ENCODE data around the gene KRT86.

KRT86 gene

DNA sequence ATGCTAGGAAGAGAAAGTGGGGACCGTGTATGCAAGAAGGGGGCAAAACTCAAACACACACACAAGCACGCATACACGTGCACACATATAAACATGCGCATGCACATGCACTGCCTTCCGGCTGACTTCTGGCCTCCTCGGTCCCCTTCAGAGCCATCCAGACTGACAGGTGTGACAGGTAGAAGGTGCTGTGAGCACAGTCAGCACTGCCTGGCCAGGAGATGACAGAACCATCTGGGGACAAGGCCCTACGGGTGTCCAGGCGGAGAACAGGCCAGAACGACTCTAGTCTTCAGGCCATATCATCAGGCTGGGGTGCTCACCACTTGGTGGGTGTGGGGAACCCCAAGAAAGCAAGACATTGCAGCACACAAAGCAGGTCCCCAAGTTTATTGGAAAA, 39.5 kb downstream of the KRT86 start:
- no peak for DNase-seq (ENCODE audit: low read depth in 3 of 3)

DNA sequence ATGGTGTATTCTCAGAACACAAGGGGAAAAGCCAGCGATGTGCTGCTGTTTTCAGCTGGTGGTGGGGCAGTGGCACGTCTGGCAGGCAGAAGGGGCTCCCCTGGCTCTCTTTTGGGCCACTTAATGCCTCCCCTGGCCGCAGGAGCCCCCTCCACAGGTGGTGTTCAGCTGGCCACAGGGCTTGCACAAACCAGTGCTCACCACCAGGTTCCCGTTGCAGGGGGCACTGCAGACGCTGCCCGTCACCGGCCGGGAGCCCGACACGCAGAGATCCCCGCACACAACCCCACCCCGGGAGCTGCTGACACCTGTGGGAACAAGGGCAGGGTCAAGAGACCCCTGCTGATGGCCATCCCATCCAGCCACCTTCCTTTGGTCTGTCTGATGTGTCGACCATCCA, 40.1 kb downstream of the KRT86 start:
- DNase-seq (ENCODE audit: low read depth in 3 of 3) = no peak

DNA sequence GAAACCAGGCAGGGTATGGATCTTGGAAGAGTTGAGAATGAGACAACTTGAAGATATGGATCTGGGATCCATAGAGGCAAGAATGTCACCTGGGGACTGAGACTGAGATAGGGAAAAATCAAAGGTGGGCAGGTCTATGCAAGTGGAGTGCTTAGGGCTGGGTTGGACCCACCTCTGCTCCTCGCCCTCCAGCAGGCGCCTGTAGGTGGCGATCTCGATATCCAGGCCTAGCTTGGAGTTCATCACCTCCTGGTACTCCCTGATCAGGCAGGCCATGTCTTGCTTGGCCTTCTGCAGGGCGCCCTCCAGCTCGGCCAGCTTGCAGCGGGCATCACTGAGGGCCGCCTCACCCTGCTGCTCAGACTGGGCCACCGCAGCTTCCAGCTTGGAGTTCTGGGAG, 41.3 kb downstream of the KRT86 start:
- peak in 1 of 3 experiments; percentile 28 for DNase-seq (ENCODE audit: low read depth in 3 of 3)

DNA sequence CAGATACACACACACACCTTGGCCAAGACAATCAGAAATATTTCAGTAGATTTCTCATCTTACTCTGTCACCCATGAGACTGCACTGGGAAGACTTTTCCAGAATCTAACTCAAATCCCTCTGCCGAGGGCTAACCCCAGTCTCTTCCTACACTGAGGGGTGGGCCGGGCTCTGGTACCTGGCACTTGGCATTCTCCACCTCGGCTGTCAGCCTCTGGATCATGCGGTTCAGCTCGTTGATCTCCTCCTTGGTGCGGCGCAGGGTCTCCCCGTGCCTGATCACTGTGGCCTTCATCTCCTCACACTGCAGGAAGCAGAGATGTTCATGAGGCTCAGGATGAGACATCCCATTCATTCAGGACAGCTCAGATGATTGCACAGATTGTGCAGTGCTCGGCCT, 41.8 kb downstream of the KRT86 start:
- DNase-seq (ENCODE audit: low read depth in 3 of 3) = no peak

DNA sequence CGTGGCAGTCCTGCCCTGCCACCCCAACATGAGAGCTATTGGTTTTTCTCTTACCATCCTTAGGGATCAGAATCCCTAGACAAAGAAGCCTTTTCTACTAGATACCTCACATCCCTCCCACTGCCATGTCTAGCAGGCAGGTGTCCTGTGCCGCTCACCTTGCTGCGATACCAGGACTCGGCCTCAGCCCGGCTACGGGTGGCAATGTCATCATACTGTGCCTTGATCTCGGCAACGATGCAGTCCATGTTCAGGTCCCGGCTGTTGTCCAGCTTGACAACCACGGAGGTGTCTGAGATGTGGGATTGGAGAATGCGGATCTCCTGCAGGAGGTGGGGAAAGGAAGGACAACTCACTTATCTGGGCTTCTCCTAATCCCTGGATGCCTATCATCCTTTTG, 42.3 kb downstream of the KRT86 start:
- DNase-seq (ENCODE audit: low read depth in 3 of 3) = no peak

DNA sequence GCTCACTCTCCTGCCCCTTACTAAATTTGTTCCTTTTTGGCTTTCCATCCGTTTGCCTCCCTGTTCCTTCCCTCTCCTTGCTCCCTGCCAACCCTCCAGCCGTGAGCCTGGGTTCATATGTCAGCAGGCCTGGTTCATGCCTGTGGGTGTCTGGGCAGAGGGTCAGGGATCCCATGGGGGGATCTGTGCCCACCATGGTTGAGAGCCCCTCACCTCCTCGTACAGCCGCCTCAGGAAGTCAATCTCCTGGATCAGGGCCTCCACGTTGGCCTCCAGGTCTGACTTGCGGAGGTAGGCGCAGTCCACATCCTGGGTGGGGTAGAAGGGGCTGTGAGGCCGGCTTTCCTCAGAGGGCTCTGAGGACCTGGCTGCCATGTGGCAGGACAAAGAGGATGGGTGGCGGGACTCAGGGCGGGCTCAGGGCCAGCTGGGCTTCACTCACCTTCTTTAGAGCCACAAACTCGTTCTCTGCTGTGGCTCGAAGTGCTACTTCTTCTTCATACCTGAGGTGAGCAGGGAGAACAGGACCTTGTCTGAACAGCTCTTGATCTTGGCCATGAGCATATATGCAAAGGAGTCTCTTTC, 43.1 kb downstream of the KRT86 start:
- DNase-seq (ENCODE audit: low read depth in 3 of 3) = no peak

DNA sequence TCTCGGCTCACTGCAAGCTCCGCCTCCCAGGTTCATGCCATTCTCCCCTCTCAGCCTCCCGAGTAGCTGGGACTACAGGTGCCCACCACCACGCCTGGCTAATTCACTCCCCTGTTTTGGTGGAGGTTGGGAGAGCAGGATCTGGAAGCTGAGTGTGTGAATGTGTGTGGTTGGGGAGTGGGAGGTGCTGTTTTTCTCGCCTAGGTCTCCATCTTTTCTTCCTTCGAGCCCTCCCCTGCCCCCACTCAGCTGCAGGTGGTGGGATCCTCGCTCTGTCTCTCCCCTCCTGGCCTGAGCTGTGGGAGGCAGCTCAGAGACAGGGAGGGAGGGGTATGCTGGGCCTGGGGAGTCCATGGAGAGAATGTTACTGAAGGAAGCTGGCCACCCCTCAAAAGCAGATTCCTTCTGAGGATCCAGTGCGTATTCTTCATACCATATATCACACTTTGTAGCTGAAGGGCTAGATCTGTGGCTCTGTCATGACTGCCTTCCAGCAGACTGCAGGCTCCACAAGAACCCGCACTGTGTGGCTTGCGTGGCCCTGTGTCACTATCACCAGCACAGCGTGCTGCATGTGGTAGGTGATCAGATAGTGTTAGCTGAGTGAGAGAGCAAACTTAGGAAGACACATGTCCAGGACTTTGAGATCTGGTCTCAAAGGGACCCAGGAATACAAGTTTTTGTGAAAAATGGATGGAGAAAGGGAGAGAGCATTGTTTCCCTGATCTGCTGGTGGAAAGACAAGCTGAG, 44.0 kb downstream of the KRT86 start:
- no peak for DNase-seq (ENCODE audit: low read depth in 3 of 3)

DNA sequence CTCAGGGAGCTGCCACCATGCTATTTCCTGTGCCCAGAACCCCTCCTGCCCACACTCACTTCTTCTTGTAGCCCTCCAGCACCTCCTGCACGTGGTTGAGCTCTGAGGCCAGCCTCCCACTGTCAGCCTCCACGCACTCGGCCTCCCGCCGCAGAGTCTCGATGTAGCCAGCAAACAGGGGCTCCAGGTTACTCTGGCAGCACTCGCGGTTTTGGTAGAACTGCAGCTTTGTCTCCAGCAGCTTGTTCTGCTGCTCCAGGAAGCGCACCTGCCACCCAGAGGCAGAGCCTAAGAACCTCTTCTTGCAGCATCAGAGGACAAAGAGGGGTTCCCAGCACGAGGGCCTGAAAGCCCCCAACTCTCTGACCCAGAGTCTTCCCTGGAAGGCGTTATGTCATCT, 44.7 kb downstream of the KRT86 start:
- no peak for DNase-seq (ENCODE audit: low read depth in 3 of 3)

DNA sequence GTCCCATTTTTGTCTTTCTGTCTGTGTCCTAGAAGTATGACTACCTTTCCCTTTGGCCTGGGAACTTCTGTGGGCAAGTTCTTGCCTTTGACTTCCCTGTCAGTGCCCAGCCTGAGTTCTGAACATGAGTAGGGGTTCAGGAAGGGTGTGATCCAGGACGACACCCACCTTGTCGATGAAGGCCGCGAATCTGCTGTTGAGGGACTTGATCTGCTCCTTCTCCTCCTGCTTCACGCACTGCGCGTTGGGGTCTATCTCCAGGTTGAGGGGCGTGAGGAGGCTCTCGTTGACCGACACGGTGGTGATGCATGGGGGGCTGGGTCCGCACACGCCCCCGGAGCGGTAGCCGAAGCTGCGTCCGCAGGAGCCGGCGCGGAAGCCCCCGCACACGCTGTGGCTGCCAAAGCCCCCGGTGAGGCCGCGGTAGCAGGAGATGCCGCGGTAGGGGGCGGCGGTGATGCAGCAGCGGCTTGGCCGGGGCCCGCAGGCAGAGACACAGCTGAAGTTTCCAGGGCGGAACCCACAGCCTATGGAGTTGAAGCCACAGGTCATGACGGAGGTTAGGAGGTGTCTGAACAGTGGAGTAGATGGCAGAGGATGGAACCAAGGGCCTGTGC, 46.4 kb downstream of the KRT86 start, which contains the start of gene KRT83:
Gene KRT83 (minus strand): TSS at position 615 of the 617 bp plus-strand sequence. CDS start 63 bp downstream, at position 552.
- no peak for DNase-seq (ENCODE audit: low read depth in 3 of 3)

DNA sequence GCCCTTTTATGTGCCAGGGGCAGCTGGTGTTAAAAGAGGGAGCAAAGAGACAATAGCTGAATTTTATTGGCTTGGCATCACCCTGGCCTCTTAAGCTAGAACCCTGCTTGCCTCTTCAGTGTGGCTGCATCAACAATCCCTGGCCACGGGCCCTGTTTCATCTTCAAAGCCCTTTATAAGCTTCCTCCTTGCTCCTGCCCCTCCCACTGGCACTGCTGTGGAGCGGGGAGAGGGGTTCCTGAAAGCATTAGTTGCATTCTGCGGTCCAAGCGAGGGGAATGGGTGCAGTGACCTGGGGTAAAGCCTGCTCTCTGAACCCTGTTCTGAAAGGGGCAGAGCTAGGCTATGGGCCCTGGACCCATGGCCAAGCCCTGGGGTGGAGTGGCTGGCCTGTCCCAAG, 47.0 kb downstream of the KRT86 start:
- DNase-seq (ENCODE audit: low read depth in 3 of 3) = no peak

DNA sequence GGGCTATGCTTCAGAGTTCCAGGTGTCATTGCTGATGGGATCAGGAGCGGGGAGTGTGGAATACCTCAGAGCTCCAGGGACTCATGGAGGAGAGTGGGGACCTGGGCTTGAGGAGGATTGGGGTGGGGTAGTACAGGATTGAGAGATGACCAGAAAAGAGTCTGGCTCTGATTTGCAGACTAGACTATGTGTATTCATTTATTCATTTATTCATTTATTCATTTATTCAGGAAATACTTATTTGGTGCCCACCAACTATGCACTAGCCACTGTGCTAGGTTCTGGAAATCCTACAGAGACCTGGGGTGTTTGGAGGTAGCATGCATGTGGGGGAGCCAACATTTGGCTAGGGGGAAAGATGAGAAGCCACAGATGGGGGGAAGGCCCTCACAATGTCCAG, 47.6 kb downstream of the KRT86 start:
- DNase-seq (ENCODE audit: low read depth in 3 of 3) = no peak

DNA sequence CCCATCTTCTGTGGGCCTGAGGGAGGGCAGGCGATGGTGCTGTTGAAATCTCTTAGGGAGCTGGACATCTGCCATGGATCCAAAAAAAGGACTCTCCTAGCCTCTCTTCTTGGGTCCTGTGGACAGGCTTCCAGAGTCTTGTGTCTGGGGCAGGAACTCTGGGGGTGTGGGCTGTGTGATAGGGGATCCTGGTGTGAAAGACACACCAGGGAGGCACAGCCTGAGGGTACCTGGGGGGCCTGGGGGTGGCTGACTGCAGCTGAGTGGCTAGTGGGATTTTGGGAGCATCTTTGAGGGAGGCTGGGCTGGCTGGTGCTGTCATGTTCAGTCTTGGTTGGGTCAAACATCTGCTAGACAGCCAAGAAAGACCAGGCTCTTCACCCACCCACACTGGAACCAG, 48.6 kb downstream of the KRT86 start:
- no peak for DNase-seq (ENCODE audit: low read depth in 3 of 3)

DNA sequence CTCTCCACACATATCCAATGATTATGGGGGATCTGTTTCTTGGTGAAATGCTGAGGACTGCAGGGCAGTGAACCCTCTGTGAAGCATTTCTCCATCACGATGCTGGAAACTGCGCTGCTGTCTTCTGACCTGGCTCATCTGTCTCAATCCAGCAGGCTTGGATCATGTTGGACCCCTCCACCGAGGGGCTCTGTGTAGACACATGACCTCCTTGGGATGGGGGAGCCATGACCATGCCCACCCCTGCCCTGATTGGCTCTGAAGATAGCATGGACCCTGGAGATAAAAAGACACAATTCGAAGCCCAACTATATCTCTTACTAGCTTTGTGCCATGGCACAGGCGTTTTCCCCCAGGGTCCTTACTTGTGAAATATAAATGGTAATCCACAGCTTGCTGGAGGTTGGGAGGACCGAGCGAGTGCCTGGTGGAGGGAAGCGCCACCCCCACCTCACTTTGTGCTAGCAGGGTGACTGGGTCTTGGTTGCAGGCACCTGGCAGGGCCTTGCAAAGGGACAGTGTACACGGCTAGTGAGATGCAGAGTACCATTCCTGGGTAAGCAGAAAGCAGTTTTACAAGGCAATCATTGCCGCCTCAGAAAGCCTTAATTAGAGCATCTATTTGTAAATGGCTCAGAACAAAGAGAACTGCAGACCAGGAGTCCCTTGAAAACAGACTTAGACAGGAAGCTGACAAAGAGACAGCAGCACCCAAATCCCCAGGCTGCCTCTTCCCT, 49.1 kb downstream of the KRT86 start:
- DNase-seq (ENCODE audit: low read depth in 3 of 3) = no peak

DNA sequence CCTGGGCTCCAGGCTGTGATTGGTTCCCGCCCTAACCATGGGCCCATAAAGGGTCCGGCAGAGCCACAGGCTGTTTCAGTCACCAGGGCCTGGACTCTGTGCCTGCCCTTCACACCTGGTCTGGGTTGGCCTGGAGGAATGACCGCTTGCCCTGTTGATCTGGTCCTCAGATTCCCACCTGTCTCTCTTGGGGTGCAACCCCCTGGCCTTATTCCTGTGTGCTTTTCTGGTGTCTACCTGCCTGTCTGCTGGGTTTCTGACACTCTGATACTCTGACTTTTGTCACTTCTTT, 49.7 kb downstream of the KRT86 start:
- no peak for DNase-seq (ENCODE audit: low read depth in 3 of 3)

DNA sequence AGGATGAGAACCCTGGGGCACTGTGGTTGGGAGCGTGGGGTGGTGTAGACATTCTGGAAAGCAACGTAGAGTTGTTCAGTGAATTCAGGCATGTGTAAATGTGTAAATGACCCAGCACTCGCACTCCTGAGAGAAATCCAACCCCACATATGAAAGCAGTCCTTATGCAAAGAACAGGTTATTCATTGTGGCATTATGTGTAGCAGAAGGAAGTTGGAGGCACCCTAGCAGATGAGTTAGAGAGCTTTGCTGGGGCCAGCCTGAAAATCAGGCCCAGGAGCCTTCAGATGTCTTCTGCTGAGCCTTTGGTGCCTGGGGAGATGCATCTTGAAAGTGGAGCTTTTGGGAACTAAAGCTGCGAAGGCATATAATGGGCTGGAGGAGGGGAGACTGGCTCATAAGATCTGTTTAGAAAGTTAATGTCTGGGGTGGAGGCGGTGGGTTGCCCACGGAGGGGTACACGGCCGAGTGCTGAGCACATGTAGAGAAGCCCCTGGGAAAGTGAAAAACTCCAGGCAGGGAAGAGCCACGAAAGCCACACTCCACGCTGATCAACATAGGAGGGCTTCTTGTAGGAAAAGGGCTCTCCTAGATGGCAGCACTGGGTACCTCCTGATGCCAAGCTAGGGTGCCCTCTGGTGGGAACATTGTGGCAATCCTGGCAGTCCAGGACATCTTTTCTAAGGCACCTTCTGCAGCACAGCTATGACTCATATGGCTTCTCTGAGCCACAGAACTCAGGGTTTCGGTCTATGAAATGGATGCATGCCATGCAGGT, 52.8 kb downstream of the KRT86 start:
- peak; percentile 51 to 77 (median 72) for DNase-seq (ENCODE audit: low read depth in 3 of 3)

DNA sequence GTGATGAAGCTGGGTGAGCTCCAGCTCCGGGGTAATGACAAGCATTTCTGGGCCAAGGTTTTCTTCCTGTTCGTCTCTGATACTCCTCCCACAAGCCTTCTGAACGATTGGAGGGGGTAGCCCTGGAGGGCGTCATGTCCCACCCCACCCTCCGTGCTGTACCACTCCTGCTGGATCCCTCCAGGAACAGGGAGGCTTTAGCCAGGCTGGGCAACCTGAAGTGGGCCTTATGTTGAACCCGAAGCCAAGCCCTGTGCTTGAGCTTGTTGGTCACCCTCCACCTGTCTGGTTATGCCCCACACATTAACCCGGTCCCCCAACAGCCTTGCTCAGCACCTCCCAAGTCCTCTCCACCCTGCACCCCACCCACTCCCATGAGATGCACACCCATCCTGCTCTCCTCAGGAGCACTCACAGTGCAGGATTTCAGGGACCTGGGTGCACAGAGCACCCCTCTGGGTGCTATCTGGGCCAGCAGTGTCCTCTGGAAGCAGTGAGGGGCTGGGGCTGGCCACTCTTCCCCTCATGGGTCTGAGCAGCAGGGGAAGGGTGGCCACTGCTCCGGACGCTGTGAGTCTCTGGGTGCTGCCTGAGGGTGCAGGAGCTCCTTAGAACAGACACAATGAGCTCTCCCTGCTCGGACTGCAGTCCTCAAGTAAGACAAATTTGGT, 53.5 kb downstream of the KRT86 start:
- no peak for DNase-seq (ENCODE audit: low read depth in 3 of 3)

DNA sequence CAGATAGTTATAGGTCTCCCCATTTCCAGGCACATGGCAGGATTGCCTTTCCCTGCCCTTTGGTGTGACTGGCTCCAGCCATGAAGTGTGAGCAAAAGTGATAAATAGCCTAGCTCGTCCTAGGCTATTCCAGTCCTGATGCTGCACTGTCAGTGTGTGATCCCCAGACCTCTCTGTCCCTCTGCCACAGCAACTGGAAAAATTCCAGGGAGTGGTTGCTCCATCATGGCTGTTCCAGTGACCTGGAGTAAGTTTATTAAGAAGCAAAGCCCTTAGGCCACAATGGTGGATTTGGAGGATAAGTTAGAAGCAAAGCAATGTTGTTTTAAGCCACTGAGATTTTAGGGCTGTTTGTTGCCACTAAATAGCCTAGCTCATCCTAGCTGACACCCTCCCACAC, 56.6 kb downstream of the KRT86 start:
- DNase-seq (ENCODE audit: low read depth in 3 of 3) = no peak

DNA sequence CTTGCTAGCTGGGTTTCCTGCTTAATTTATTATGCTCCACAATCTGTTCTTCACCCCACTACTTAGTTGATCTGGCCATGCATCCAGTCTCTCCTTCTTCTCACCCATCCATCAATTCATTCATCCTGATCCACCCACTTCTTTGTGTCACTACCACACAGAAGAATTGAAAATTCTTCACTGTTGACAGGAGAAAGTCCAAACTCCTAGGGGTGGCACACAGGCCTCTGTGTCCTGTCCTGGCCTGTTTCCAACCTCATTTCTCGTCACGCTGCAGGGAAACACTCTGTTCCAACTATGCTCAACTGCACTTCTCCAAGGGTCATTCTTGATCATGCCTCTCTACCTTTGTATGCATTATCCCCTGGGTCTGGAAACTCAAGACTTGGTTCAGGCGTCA, 57.4 kb downstream of the KRT86 start:
- DNase-seq (ENCODE audit: low read depth in 3 of 3) = no peak

DNA sequence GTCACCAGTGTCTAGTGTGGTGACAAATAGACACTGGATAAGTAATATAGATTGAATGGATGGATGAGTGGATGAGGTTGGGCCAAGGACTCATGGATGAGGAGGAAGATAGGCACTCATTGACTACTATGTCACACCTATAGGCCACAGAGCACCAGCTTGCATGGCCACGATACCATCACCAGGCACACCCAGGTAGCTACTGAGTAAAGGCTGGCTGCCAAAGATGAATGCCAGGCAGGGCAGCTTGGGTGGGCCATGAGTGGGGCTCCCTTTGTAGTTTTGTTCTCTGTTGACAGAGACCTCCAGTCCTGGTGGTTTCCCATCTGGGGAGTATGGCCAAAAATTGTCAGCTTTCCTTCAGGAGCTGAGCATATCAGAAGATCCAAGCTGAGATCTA, 57.9 kb downstream of the KRT86 start:
- no peak for DNase-seq (ENCODE audit: low read depth in 3 of 3)

DNA sequence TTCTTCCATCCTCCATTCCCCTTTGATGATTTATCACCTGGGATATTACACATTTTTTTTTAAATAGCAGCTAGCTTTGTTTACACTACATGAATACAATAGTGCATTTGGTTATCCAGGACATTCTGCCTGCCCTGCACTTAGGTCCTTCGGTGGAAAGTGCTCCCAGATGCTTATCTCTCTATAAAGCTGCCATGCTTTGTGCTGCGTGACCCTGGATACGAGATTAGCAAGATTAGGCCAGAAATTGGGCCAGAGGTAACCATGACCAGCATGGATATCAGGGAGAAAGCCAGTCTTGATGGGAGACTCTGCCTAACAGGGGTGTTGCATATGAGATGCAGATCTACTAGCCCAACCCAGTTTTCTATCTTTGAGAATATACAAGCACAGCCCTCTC, 58.9 kb downstream of the KRT86 start:
- no peak for DNase-seq (ENCODE audit: low read depth in 3 of 3)

DNA sequence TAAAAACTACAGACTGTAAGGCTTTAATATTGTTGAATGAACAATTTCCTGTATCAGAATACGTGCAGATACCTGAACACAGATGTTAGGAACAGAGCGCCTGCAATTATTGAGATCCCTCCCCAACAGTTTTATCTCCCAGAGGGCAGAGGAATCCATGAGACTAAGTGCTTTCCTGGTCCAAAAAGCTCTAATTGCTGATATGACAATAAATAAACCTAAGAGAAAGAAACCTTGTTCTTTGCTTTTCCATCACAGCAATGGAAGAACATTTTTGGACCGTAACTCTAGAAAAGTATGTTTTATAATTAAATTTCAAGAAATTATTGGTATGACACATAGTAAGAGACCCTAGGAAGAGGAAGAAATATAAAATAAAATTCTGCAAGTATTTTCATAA, 59.7 kb downstream of the KRT86 start:
- DNase-seq (ENCODE audit: low read depth in 3 of 3) = no peak
